GM19043 (cell line): ENCODE results near the gene MADD.

ENCODE experiments used
- ATAC-seq: cut with Tn5 transposase; IDR thresholded peaks from one replicate; pipeline ENCODE4 v1.9.1; 2021; ENCODE audit warnings: low read depth; ENCODE audit not compliant: unreplicated experiment

Gene MADD

DNA sequence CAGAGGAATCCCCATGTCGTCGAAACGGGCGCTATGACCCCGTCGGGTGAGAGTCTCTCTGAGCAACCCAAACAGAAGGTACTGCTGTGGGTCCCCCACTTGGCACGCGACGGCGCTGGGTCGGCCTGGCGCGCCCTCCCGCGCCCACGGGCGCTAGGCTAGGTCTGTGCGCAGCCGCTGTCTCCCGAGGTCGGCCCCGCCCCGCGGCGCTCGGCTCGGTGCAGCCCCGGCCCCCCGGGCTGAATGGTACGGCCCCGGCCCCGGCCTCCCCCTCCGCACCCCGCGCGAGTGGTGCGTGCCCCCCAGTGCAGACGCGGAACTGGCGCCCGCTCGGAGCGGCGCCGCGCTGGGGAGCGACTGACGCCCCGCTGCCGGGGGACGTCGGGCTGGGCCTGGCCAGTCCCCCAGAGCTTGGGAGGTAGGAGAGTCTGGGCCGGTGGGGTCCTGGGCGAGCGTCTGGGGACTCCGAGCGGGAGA is at the start of gene MADD:
Gene MADD (plus strand): TSS at position 305 of the 477 bp plus-strand sequence.
- peak; percentile 62 for ATAC-seq

- ATAC-seq: no peak
Measured at GRCh38 chr11:47220401-47220821, 49.5 kb upstream of the MADD start.

GRCh38 chr11:47222696-47223095 is 47.2 kb upstream of the MADD start:
- ATAC-seq: no peak

- no peak for ATAC-seq
Measured at GRCh38 chr11:47225552-47226400, 44.2 kb upstream of the MADD start.

GRCh38 chr11:47229161-47229560 is 40.8 kb upstream of the MADD start:
- no peak for ATAC-seq

- ATAC-seq: no peak
Measured at GRCh38 chr11:47233051-47233450, 36.9 kb upstream of the MADD start.

GRCh38 chr11:47233989-47234668 is 35.8 kb upstream of the MADD start:
- no peak for ATAC-seq

DNA sequence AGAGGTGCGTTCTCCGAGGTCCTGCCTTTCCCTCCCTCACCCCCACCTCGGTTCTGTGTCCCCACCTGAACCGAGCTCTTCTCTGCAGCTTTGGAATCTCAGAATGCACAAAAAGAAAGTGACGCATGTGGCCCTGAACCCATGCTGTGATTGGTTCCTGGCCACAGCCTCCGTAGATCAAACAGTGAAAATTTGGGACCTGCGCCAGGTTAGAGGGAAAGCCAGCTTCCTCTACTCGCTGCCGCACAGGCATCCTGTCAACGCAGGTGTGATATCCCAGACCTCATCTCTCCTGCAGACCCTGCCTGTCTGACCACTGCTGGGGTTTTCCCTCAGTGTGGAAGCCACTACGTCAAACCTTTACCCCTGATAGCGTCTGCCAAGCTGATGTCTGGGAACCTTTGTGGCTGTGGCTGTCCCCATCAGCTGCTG is 35.2 kb upstream of the MADD start:
- ATAC-seq: no peak

GRCh38 chr11:47235163-47235562 is 34.8 kb upstream of the MADD start:
- ATAC-seq: no peak

DNA sequence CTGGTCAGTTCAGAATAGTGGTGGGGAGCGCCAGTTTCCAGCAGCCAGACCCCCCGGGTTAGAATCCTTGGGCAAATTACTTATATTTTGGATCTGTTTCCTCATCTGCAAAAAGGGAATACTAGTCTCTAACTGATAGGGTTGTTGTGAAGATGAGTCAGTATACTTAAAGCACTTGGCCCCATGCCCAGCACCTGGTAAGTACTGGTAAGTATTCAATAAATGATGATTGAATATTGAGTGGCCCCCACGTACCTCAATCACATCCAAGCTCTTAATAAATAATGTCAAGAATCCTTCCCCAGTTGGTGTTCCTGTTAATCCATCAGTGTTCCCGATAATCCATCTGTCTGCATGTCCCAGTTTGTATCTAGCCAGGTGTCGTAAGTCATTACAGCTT is 33.5 kb upstream of the MADD start:
- ATAC-seq: no peak

DNA sequence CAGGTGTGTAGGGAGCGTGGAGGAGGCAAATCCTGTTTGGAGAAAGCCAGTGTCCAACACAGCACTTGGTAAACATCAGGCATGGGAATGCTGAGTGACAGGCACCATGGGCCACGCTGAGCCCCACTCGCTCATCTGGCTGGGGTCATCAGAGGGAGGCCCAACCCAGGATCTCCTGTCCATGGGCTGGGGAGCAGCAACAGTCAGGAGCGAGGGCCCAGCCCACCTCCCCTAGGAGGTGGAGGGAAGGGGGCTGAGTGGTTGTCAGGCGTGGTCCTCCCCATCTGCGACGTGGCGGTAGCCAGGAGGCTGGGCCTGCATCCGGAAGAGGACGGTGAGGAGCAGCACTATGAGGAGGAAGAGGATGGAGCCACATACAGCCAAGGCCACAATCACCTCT is 30.1 kb upstream of the MADD start:
- ATAC-seq: no peak

- no peak for ATAC-seq
Measured at GRCh38 chr11:47241841-47242301, 28.1 kb upstream of the MADD start.

GRCh38 chr11:47242596-47243192 is 27.2 kb upstream of the MADD start:
- ATAC-seq: no peak

- no peak for ATAC-seq
Measured at GRCh38 chr11:47243454-47243853, 26.5 kb upstream of the MADD start.

GRCh38 chr11:47244448-47245350 is 25.2 kb upstream of the MADD start:
- no peak for ATAC-seq

- no peak for ATAC-seq
Measured at GRCh38 chr11:47245611-47246357, 24.1 kb upstream of the MADD start.

- no peak for ATAC-seq
Measured at GRCh38 chr11:47247502-47247901, 22.4 kb upstream of the MADD start.

- peak; percentile 12 for ATAC-seq
Measured at GRCh38 chr11:47248304-47248663, 21.6 kb upstream of the MADD start.

- peak; percentile 88 for ATAC-seq
Measured at GRCh38 chr11:47248664-47249377, 21.1 kb upstream of the MADD start, which contains the start of gene ACP2. Gene ACP2 (minus strand): TSS chr11:47248814. CDS start chr11:47248789, 25 bp downstream.
